Measurements from ENCODE around the gene GBF1. TPM values are rescaled to one million over a fixed set of nuclear protein-coding genes. Genes with fewer than 3 reads are reported as not detected.
A peak's percentile ranks its signal among the peaks of the same experiment; 100 is the strongest.

Gene GBF1
- total and polyA plus RNA-seq, 2 of the 13 experiments (the other 11 are each of a cell fraction or from before 2014, with no cell fraction given): 17.1 to 21.9 TPM

- H3K9ac ChIP-seq (ENCODE audit: insufficient read depth, low read depth, low read length): 0 out of 2 replicates have a peak overlapping the region, but pooled peaks have one; percentile 3
- TF ChIP-seq CSRNP1 (CRISPR knock-in tag; IDR thresholded peaks at IDR 0.05) (peak; percentile 51), CCAR2 (optimal IDR thresholded peaks at IDR 0.05; ENCODE audit: low read depth, low read length) (no peak), ZNF790 (CRISPR knock-in tag; IDR thresholded peaks at IDR 0.05; ENCODE audit: borderline replicate concordance) (0 out of 2 replicates have a peak, but pooled peaks have one; percentile 48), ZNF558 (CRISPR knock-in tag; IDR thresholded peaks at IDR 0.05; ENCODE audit: borderline replicate concordance) (0 out of 2 replicates have a peak, but pooled peaks have one; percentile 20), ZNF777 (CRISPR knock-in tag; IDR thresholded peaks at IDR 0.05) (peak; percentile 59), FLYWCH1 (CRISPR knock-in tag; IDR thresholded peaks at IDR 0.05) (no peak), THRA (CRISPR knock-in tag; IDR thresholded peaks at IDR 0.05; ENCODE audit: borderline replicate concordance) (0 out of 2 replicates have a peak, but pooled peaks have one; percentile 7), RARG (CRISPR knock-in tag; IDR thresholded peaks at IDR 0.05; ENCODE audit: low read depth) (no peak), ZNF687 (CRISPR knock-in tag; IDR thresholded peaks at IDR 0.05) (peak; percentile 12), YEATS4 (CRISPR knock-in tag; IDR thresholded peaks at IDR 0.05; ENCODE audit: borderline replicate concordance) (peak; percentile 47; the same call in 1 of the 2 replicates), SPEN (CRISPR knock-in tag; IDR thresholded peaks at IDR 0.05; ENCODE audit: low read depth) (0 out of 2 replicates have a peak, but pooled peaks have one; percentile 14), ZKSCAN5 (CRISPR knock-in tag; IDR thresholded peaks at IDR 0.05) (0 out of 2 replicates have a peak, but pooled peaks have one; percentile 37), ZBTB7B (CRISPR knock-in tag; IDR thresholded peaks at IDR 0.05) (peak; percentile 60; the same call in 1 of the 2 replicates), TBX2 (CRISPR knock-in tag; IDR thresholded peaks at IDR 0.05; ENCODE audit: borderline replicate concordance) (0 out of 2 replicates have a peak, but pooled peaks have one; percentile 3), MEIS2 (CRISPR knock-in tag; IDR thresholded peaks at IDR 0.05) (no peak), ZNF552 (CRISPR knock-in tag; IDR thresholded peaks at IDR 0.05; ENCODE audit: borderline replicate concordance) (no peak)
Measured at GRCh38 chr10:102230264-102230860, 15.0 kb upstream of the GBF1 start.

More at GRCh38 chr10:102230264-102230860, 15.0 kb upstream of the GBF1 start:
- 0% methylated on average over 4 of the region's 50 CpGs for WGBS (ENCODE audit: low lambda C conversion rate)
- ATAC-seq: peak; percentile 18
- H2AFZ ChIP-seq (ENCODE audit: low read length): no peak overlapping the region
- no TSS peak for BruUV-seq (replicated peaks)
- no peak for DNase-seq (ENCODE audit: low spot score)
- ChIA-PET POLR2A (interaction anchor here (0.7 to 2.1 kb wide), 3 partner anchors 21 to 190 kb away, joined by 3 to 6 read pairs (median 3); partner anchors contain the start of gene FBXL15), CTCF (ENCODE audit: low intra/inter-chr PET ratio, low total read pairs) (interaction anchor here (1.1 to 4.7 kb wide), 5 partner anchors 11 to 249 kb away, joined by 3 to 34 read pairs (median 12); partner anchors contain the start of gene PITX3)
- H3K9me3 ChIP-seq (ENCODE audit: low read length): no peaks in the 10 kb centered on the region
- FAIRE-seq: no peak
- in situ Hi-C loops (cut with HindIII; ENCODE audit: extremely low pct_ligation_motif_present, low pct_unique_long_range_greater_than_20kb): no loop called here
- H3K79me2 ChIP-seq (ENCODE audit: insufficient read depth, low read length): no peaks in the 10 kb centered on the region
- peak overlapping the region; percentile 96 for H3K4me2 ChIP-seq (ENCODE audit: low read depth, low read length)
- no peaks in the 10 kb centered on the region for H3K36me3 ChIP-seq (replicated peaks in 1 of 2; ENCODE audit: control insufficient read depth in 1 of 2, insufficient read depth in 2 of 2, low read length in 2 of 2)
- H3K27me3 ChIP-seq (ENCODE audit: control insufficient read depth in 1 of 2, insufficient read depth in 2 of 2, low read length in 2 of 2): peaks cover 0 to 45% of the 10 kb centered on the region in 2 experiments; a peak in 4 of 5 replicates
- intact Hi-C loops (cut with micrococcal nuclease; ENCODE audit: unreplicated experiment): loop anchor here (2.0 kb wide), 1 partner anchor 168 kb away; no protein-coding TSS in a partner anchor
- H3K4me1 ChIP-seq (ENCODE audit: insufficient read depth, low read length): peaks cover 50% of the 10 kb centered on the region
- no peak overlapping the region for H3K27ac ChIP-seq (ENCODE audit: extremely low read length, insufficient read depth, low read length)
- no peaks in the 10 kb centered on the region for H4K20me1 ChIP-seq (ENCODE audit: insufficient read depth, low read length)
- H3K4me3 ChIP-seq (replicated peaks in 1 of 3; ENCODE audit: insufficient read depth in 1 of 3, low read depth in 2 of 3, low read length in 3 of 3): peak overlapping the region; percentile 39 to 72 (median 65); a peak in 5 of 6 replicates
